Measurements from ENCODE around the gene HES4.

DNA sequence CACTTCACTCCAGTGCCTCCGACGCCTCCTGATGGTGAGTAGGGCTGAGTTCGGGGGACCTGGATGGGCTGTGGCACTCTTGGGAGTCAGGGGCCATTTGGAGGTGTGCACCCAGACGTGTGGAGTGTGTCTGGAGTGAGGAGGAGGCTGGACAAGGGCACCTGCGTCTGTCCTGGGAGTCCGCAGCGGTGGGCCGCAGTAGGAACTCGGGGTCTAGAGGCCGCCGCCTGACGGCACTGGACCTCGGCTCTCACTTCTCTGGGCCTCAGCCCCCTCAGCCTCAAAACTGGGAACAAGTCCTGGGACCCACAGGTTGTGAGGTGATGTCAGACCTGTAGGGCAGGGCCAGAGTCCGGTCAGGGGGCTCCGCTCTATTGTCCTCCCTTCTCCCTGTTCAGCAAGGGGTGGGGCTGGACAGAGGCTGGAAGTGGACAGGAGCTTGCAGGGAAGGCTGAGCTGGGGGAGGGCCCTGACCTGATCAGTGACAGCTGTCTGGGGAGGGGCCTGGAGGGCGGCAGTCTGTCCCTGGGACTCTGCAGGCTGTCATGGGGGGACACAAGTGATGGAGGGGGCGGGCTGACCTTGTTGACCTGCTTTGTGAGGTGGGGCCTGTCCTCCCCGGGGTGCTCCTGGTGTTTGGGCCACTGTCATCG, 35.5 kb upstream of the HES4 start:
- TF ChIP-seq EP300 (IDR thresholded peaks at IDR 0.05) (no peak), POLR2AphosphoS5 (IDR thresholded peaks at IDR 0.05) (no peak), POLR2A (IDR thresholded peaks at IDR 0.05) (no peak)
- TF ChIP-seq, protein P1, sequence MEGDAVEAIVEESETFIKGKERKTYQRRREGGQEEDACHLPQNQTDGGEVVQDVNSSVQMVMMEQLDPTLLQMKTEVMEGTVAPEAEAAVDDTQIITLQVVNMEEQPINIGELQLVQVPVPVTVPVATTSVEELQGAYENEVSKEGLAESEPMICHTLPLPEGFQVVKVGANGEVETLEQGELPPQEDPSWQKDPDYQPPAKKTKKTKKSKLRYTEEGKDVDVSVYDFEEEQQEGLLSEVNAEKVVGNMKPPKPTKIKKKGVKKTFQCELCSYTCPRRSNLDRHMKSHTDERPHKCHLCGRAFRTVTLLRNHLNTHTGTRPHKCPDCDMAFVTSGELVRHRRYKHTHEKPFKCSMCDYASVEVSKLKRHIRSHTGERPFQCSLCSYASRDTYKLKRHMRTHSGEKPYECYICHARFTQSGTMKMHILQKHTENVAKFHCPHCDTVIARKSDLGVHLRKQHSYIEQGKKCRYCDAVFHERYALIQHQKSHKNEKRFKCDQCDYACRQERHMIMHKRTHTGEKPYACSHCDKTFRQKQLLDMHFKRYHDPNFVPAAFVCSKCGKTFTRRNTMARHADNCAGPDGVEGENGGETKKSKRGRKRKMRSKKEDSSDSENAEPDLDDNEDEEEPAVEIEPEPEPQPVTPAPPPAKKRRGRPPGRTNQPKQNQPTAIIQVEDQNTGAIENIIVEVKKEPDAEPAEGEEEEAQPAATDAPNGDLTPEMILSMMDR (IDR thresholded peaks at IDR 0.05), result no peak
